GM19238 (cell line): ENCODE data around the gene PDE5A.
"Not testable (repeated sequence)": the region's sequence is repeated elsewhere in the genome, so short reads cannot be mapped to it uniquely, and the experiment has no call there.

Experiments
- DNase-seq: peaks from one replicate; pipeline ENCODE4 v3.0.0; 2011; ENCODE audit warnings: low spot score; ENCODE audit not compliant: insufficient read length

PDE5A gene

DNA sequence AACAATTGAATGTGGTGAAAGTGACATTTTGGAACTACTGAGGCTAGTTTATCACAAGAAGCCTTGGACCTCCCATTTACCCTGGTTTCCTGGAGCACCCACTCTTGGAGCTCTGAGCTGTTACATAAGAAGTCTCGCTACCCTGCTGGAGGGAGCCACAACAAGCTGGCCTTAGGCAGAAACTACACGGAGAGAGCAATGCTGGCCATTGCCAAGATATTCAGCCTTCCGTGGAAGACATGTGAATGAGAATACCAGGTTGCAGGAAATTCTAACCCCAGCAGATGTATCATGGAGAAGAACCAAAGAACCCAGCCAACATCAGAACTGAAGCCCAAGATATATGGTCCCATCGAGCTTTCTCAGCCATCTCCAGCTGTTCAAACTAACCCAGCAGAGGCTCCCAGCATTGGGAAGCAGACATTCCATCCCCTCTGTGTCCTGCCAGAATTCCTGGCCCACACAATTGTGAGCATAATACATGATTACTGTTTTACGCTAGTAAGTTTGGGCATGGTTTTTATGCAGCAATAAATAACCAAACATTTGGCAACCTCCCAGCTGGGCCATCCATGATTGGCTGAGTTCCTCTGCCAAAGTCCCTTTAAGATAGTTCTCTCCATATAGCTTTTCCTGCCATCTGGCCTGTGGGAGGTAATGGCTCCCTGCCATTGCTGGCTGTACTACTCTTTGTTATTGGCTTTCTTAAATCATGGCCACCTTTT, 17.9 kb upstream of the PDE5A start:
- DNase-seq: no peak

GRCh38 chr4:119643306-119644042, 14.9 kb upstream of the PDE5A start:
- no peak for DNase-seq

DNA sequence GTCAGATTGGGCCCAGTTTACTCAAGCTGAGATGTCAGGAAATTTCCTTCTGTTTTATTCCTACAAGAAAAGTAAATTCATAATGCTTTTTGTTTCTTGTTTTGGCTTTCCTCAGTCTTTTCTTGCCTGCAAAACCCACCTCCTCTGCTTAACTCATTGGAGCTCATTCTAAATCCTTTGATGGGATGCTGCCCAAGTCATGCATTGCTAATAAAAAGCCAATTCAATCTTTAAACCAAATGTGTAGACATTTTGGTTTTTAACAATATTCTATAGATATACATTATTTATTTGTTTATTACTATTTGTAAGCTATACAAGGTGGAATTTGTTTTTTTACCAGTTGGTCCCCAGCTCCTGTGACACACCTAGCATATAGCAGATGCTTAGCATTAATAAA, 13.2 kb upstream of the PDE5A start:
- DNase-seq: no peak

- no peak for DNase-seq
Observed at GRCh38 chr4:119638359-119638758, 9.8 kb upstream of the PDE5A start.

- not testable (repeated sequence) for DNase-seq
Observed at GRCh38 chr4:119636851-119637250, 8.2 kb upstream of the PDE5A start.

- no peak for DNase-seq
Observed at GRCh38 chr4:119632216-119632615, 3.6 kb upstream of the PDE5A start.

GRCh38 chr4:119629142-119629471, 503 bp upstream of the PDE5A start:
- DNase-seq: peak; percentile 0

GRCh38 chr4:119627267-119628255, 1.0 kb downstream of the PDE5A start:
- peak; percentile 67 for DNase-seq

- DNase-seq: no peak
Observed at GRCh38 chr4:119626943-119627266, 1.7 kb downstream of the PDE5A start.

GRCh38 chr4:119626420-119626819, 2.2 kb downstream of the PDE5A start:
- no peak for DNase-seq

GRCh38 chr4:119625761-119626160, 2.8 kb downstream of the PDE5A start:
- DNase-seq: no peak

DNA sequence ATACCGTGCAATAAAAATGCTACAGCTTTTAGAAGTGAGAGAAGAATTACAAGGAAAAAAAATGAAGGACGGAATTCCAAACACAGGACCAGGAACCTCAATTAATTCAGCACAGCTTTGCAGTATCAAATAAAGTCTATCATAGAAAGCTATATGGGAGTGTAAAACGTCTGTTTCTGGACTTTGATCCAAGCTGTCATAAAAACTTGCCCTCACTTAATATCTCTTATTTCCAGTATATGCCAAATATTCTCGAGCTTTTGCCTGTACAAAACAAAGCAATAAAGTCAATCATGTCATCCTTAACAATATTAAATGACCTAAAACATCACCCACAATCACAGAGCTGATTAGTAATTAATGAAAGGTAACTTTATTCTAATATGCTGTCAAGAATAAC, 4.2 kb downstream of the PDE5A start:
- DNase-seq: no peak

GRCh38 chr4:119623025-119623424, 5.6 kb downstream of the PDE5A start:
- DNase-seq: no peak

GRCh38 chr4:119615068-119615719, 13.4 kb downstream of the PDE5A start:
- no peak for DNase-seq

GRCh38 chr4:119604266-119604665, 24.3 kb downstream of the PDE5A start:
- DNase-seq: no peak

- no peak for DNase-seq
Observed at GRCh38 chr4:119602366-119602765, 26.2 kb downstream of the PDE5A start.

DNA sequence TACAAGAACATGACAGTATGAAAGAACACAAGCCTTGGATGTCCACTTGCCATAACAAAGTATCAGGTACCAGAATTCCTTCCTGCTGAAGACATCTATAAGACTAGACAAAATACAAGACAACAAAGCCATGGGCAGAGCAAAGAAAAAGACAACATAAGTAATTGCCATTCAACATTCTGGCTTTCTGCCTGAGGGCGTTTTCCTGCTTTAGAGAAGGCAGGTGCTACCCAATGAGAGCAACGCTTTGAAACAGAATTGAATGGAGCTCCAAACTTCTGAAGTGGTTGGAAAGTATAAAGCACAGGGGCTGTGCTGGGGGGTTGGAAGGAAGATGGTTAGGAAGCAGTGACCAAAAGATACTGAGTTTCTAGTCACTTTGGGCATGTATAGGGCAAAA, 30.1 kb downstream of the PDE5A start:
- no peak for DNase-seq

DNA sequence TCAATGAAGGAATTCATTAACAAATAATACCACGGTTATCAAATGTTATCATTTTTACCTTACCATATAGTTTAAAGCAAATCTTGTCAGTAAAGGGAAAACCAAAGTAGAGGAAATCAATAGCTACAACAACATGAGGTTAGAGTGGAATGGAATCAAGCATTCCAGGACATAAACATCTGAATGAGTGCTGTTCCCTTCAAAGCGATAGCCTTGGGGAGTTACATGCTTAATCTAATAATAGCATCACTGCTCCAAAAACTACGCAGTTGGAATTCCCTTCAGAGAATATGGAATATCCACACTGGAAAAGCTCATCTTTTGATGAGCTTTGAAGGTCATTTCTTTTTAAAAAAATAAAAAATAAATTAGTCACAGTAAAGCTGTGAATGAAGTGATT, 31.2 kb downstream of the PDE5A start:
- DNase-seq: no peak

- no peak for DNase-seq
Observed at GRCh38 chr4:119593698-119594097, 34.9 kb downstream of the PDE5A start.

DNA sequence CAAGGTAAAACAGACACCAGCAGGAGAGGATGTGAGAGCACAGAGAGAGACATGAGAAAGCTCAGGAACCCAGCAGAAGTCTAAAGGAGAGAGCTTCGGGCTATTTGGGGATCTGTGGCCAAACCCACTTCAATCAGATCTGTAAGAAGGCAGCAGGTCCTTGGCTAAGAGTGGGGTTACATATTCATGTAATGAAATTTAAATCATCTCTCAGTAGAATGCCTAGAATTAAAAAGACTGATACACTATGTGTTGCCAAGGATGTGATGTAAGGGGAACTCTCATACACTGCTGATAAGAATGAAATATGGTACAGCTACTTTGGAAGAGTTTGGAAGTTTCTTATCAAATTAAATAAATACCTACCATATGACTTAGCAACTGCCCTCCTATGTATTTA, 35.8 kb downstream of the PDE5A start:
- no peak for DNase-seq

GRCh38 chr4:119589165-119589564, 39.4 kb downstream of the PDE5A start:
- no peak for DNase-seq

- DNase-seq: no peak
Observed at GRCh38 chr4:119587796-119588195, 40.8 kb downstream of the PDE5A start.
